ENCODE results near the gene TSPAN32.

DNA sequence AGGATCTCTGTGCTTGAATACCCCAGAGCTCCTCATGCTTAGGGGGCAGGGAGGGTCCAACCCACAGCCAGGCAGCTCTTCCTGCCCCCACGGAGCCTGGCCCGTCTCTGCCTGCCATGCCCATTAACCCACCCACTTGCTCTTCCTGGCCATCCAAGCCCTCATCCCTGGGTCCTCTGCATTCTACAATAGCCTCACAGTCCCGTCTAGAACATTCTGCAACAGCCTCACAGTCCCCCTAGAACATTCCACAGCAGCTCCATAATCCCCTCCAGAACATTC is 15.1 kb downstream of the TSPAN32 start:
- no peak for TF ChIP-seq EZH2phosphoT487 (IDR thresholded peaks at IDR 0.05; ENCODE audit: low read depth)
- TF ChIP-seq, protein P1, sequence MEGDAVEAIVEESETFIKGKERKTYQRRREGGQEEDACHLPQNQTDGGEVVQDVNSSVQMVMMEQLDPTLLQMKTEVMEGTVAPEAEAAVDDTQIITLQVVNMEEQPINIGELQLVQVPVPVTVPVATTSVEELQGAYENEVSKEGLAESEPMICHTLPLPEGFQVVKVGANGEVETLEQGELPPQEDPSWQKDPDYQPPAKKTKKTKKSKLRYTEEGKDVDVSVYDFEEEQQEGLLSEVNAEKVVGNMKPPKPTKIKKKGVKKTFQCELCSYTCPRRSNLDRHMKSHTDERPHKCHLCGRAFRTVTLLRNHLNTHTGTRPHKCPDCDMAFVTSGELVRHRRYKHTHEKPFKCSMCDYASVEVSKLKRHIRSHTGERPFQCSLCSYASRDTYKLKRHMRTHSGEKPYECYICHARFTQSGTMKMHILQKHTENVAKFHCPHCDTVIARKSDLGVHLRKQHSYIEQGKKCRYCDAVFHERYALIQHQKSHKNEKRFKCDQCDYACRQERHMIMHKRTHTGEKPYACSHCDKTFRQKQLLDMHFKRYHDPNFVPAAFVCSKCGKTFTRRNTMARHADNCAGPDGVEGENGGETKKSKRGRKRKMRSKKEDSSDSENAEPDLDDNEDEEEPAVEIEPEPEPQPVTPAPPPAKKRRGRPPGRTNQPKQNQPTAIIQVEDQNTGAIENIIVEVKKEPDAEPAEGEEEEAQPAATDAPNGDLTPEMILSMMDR (IDR thresholded peaks at IDR 0.05; ENCODE audit: low read depth, low read length): no peak

Data from OCI-LY3 (cell line).